Ishikawa (cell line): Measurements from ENCODE around the gene GBX2.

Experiments
- CEBPB ChIP-seq: IDR thresholded peaks from 2 replicates; pipeline ENCODE4 v1.6.1; 2012
- CREB1 ChIP-seq: IDR thresholded peaks from 2 replicates; pipeline ENCODE4 v1.6.1; 2012; ENCODE audit warnings: low read depth
- EGR1 ChIP-seq: IDR thresholded peaks from 2 replicates; pipeline ENCODE4 v1.6.1; 2012
- EP300 ChIP-seq: IDR thresholded peaks from 2 replicates; pipeline ENCODE4 v1.6.1; 2012; ENCODE audit warnings: borderline replicate concordance
- FOXM1 ChIP-seq: IDR thresholded peaks from 2 replicates; pipeline ENCODE4 v1.6.1; 2012; ENCODE audit warnings: low read depth, borderline replicate concordance
- MAX ChIP-seq: IDR thresholded peaks from 2 replicates; pipeline ENCODE4 v1.6.1; 2012
- NFIC ChIP-seq: IDR thresholded peaks from 2 replicates; pipeline ENCODE4 v1.6.1; 2012
- RAD21 ChIP-seq: IDR thresholded peaks from 2 replicates; pipeline ENCODE4 v1.6.1; 2012; ENCODE audit warnings: low read depth
- REST ChIP-seq: IDR thresholded peaks from 2 replicates; pipeline ENCODE4 v1.6.1; 2012; ENCODE audit warnings: low read depth, mild to moderate bottlenecking
- TAF1 ChIP-seq: IDR thresholded peaks from 2 replicates; pipeline ENCODE4 v1.6.1; 2012; ENCODE audit warnings: low read depth, mild to moderate bottlenecking
- TCF12 ChIP-seq: IDR thresholded peaks from 2 replicates; pipeline ENCODE4 v1.6.1; 2012; ENCODE audit warnings: low read depth
- TEAD4 ChIP-seq: IDR thresholded peaks from 2 replicates; pipeline ENCODE4 v1.6.1; 2012
- USF1 ChIP-seq: IDR thresholded peaks from 2 replicates; pipeline ENCODE4 v1.6.1; 2012
- YY1 ChIP-seq: IDR thresholded peaks from 2 replicates; pipeline ENCODE4 v1.6.1; 2012; ENCODE audit warnings: low read depth
- ZBTB7A ChIP-seq: IDR thresholded peaks from 2 replicates; pipeline ENCODE4 v1.6.1; 2012; ENCODE audit warnings: low read depth

Gene GBX2

GRCh38 chr2:236123716-236124115 is 44.5 kb downstream of the GBX2 start:
- no peak for TF ChIP-seq ZBTB7A
- no peak for TF ChIP-seq YY1
- no peak for TF ChIP-seq RAD21
- TF ChIP-seq NFIC, result no peak
- no peak for TF ChIP-seq REST
- no peak for TF ChIP-seq MAX
- no peak for TF ChIP-seq CEBPB
- no peak for TF ChIP-seq EP300
- TF ChIP-seq FOXM1, result no peak
- no peak for TF ChIP-seq EGR1
- TF ChIP-seq TCF12, result no peak
- TF ChIP-seq CREB1, result no peak
- TF ChIP-seq TEAD4, result no peak
- no peak for TF ChIP-seq USF1
- TF ChIP-seq TAF1, result no peak

- TF ChIP-seq MAX (no peak), TCF12 (no peak), RAD21 (no peak), TEAD4 (no peak), NFIC (no peak), FOXM1 (no peak), EP300 (no peak), ZBTB7A (no peak), CREB1 (no peak), REST (no peak), CEBPB (no peak), EGR1 (no peak), USF1 (no peak), TAF1 (no peak), YY1 (no peak)
Measured at GRCh38 chr2:236122236-236122635, 46.0 kb downstream of the GBX2 start.

- TF ChIP-seq TEAD4 (no peak), YY1 (no peak), TAF1 (no peak), CREB1 (no peak), TCF12 (no peak), FOXM1 (no peak), REST (no peak), EP300 (no peak), NFIC (no peak), CEBPB (no peak)
Measured at GRCh38 chr2:236121546-236121945, 46.6 kb downstream of the GBX2 start.

GRCh38 chr2:236120829-236121228 is 47.4 kb downstream of the GBX2 start:
- no peak for TF ChIP-seq TCF12
- no peak for TF ChIP-seq FOXM1
- TF ChIP-seq EP300, result no peak
- TF ChIP-seq CEBPB, result no peak
- no peak for TF ChIP-seq EGR1
- TF ChIP-seq YY1, result no peak
- TF ChIP-seq ZBTB7A, result no peak
- no peak for TF ChIP-seq CREB1
- TF ChIP-seq RAD21, result no peak
- TF ChIP-seq MAX, result no peak

GRCh38 chr2:236120141-236120601 is 48.0 kb downstream of the GBX2 start:
- no peak for TF ChIP-seq EP300
- TF ChIP-seq USF1, result no peak
- no peak for TF ChIP-seq TCF12
- TF ChIP-seq RAD21, result no peak
- TF ChIP-seq CEBPB, result no peak
- no peak for TF ChIP-seq YY1
- no peak for TF ChIP-seq MAX
- TF ChIP-seq CREB1, result no peak
- no peak for TF ChIP-seq TEAD4
- no peak for TF ChIP-seq ZBTB7A
- TF ChIP-seq REST, result no peak
- no peak for TF ChIP-seq FOXM1
- TF ChIP-seq EGR1, result no peak
- TF ChIP-seq TAF1, result no peak
- TF ChIP-seq NFIC, result no peak
